ENCODE results near the gene CBX2.

DNA sequence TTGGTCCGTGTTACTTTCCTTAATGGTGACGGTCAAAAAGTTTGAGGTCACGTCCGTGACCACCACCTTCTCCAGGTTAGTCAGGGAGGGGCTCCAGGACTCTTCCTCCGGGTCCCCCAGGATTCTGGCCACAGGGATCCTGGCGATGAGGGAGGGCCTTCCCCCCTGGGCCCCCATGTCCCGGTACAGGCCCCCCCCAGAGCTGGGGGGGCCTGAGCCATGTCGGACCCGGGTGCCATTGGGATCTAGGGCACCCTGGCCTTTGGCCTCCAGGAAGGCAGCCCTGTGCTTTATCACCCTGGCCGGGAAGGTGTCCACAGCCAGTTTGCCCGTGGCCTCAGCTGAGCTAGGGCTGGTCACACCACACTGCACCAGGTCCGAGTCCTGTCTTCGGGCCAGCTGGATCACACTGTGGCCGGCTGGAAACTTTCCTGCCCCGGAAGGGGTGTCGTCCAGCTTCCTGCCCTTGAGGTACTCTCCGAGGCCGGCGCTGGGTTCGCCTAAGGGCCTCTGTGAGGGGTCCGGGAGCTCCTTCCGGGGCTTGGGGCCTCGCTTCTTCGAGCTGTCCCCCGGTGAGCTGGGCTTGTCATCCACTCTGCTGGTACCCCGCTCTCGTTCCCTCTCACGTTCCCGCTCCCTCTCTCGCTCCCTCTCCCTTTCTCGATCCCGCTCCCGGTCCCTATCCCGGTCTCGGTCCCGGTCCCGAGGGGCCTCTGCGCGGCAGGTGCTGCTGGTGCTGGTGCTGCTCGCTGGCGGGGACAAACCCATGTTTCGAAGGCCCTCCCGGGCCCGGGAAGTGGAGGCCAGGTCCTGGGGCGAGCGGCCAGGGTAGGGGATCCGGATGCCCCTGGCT lies 16.9 kb downstream of the CBX2 start:
- TF ChIP-seq GATA2 (IDR thresholded peaks at IDR 0.05; ENCODE audit: low read depth, low read length) (no peak), GATA3 (IDR thresholded peaks at IDR 0.05; ENCODE audit: low read depth, low read length) (no peak)
